ENCODE measurements around the gene YWHAB. TPM values are rescaled to one million over a fixed set of nuclear protein-coding genes. Genes with fewer than 3 reads are reported as not detected.

The YWHAB gene
- total RNA-seq, 2 donors from 2014 or later, result 183 to 193 TPM

- Mint-ChIP-seq H3K4me1 (no peaks in the 10 kb centered on the region), H3K27ac (no peak overlapping the region), H3K36me3 (ENCODE audit: low read depth) (no peaks in the 10 kb centered on the region), H3K4me3 (no peak overlapping the region), H3K9me3 (peaks cover 3% of the 10 kb centered on the region), H3K27me3 (ENCODE audit: insufficient read depth) (peaks cover 2% of the 10 kb centered on the region)
- Histone ChIP-seq H3K4me3 (ENCODE audit: low read length) (no peak overlapping the region), H3K4me1 (ENCODE audit: control insufficient read depth, insufficient read depth, low read length) (no peaks in the 10 kb centered on the region), H3K9ac (ENCODE audit: extremely low read depth, low read length, poor library complexity, severe bottlenecking) (no peak overlapping the region), H3K27me3 (ENCODE audit: control insufficient read depth, insufficient read depth, low read length, poor library complexity, severe bottlenecking) (no peaks in the 10 kb centered on the region), H3K27ac (ENCODE audit: low read depth, low read length) (no peak overlapping the region), H3K36me3 (ENCODE audit: control insufficient read depth, insufficient read depth, low read length) (no peaks in the 10 kb centered on the region), H3K9me3 (ENCODE audit: control insufficient read depth, low read length) (no peaks in the 10 kb centered on the region)
- TF ChIP-seq CTCF (conservative IDR thresholded peaks at IDR 0.05), result no peak
- DNase-seq, result no peak
- WGBS, 2 experiments (ENCODE audit: insufficient coverage in 1 of 2, insufficient read length in 1 of 2), result 93% methylated on average over 1 of the region's 1 CpG; no CpG with 5 or more reads in 1 of the 2 experiments
These were observed 47.0 kb upstream of the YWHAB start for GRCh38 chr20:44838521-44838920.

- no peak overlapping the region for H3K27ac Mint-ChIP-seq
- H3K4me1 ChIP-seq (ENCODE audit: control insufficient read depth, insufficient read depth, low read length), result no peaks in the 10 kb centered on the region
- peaks cover 3% of the 10 kb centered on the region for H3K9me3 Mint-ChIP-seq
- no peak overlapping the region for H3K9ac ChIP-seq (ENCODE audit: extremely low read depth, low read length, poor library complexity, severe bottlenecking)
- no peak overlapping the region for H3K27ac ChIP-seq (ENCODE audit: low read depth, low read length)
- WGBS, 2 experiments (ENCODE audit: insufficient coverage in 1 of 2, insufficient read length in 1 of 2), result 93 to 100% methylated on average over 3 to 5 of the region's 5 CpGs
- no peaks in the 10 kb centered on the region for H3K9me3 ChIP-seq (ENCODE audit: control insufficient read depth, low read length)
- H3K4me3 ChIP-seq (ENCODE audit: low read length), result no peak overlapping the region
- no peak overlapping the region for H3K4me3 Mint-ChIP-seq
- no peaks in the 10 kb centered on the region for H3K4me1 Mint-ChIP-seq
- H3K27me3 ChIP-seq (ENCODE audit: control insufficient read depth, insufficient read depth, low read length, poor library complexity, severe bottlenecking), result no peaks in the 10 kb centered on the region
- TF ChIP-seq CTCF (conservative IDR thresholded peaks at IDR 0.05), result no peak
- DNase-seq, result no peak
- H3K36me3 Mint-ChIP-seq (ENCODE audit: low read depth), result no peaks in the 10 kb centered on the region
- H3K27me3 Mint-ChIP-seq (ENCODE audit: insufficient read depth), result peaks cover 2% of the 10 kb centered on the region
- no peaks in the 10 kb centered on the region for H3K36me3 ChIP-seq (ENCODE audit: control insufficient read depth, insufficient read depth, low read length)
These were observed 46.0 kb upstream of the YWHAB start for GRCh38 chr20:44839481-44839880.

- H3K9me3 ChIP-seq (ENCODE audit: control insufficient read depth, low read length), result no peaks in the 10 kb centered on the region
- no peaks in the 10 kb centered on the region for H3K4me1 ChIP-seq (ENCODE audit: control insufficient read depth, insufficient read depth, low read length)
- no peak overlapping the region for H3K4me3 ChIP-seq (ENCODE audit: low read length)
- peaks cover 4% of the 10 kb centered on the region for H3K9me3 Mint-ChIP-seq
- no peak for DNase-seq
- no peak overlapping the region for H3K9ac ChIP-seq (ENCODE audit: extremely low read depth, low read length, poor library complexity, severe bottlenecking)
- H3K27me3 ChIP-seq (ENCODE audit: control insufficient read depth, insufficient read depth, low read length, poor library complexity, severe bottlenecking), result no peaks in the 10 kb centered on the region
- H3K36me3 Mint-ChIP-seq (ENCODE audit: low read depth), result no peaks in the 10 kb centered on the region
- H3K27ac ChIP-seq (ENCODE audit: low read depth, low read length), result no peak overlapping the region
- peaks cover 2% of the 10 kb centered on the region for H3K27me3 Mint-ChIP-seq (ENCODE audit: insufficient read depth)
- H3K4me3 Mint-ChIP-seq, result no peak overlapping the region
- no peak overlapping the region for H3K27ac Mint-ChIP-seq
- no peaks in the 10 kb centered on the region for H3K4me1 Mint-ChIP-seq
- TF ChIP-seq CTCF (conservative IDR thresholded peaks at IDR 0.05), result no peak
- H3K36me3 ChIP-seq (ENCODE audit: control insufficient read depth, insufficient read depth, low read length), result no peaks in the 10 kb centered on the region
- 90 to 92% methylated on average over 5 of the region's 5 CpGs for WGBS, 2 experiments (ENCODE audit: insufficient coverage in 1 of 2, insufficient read length in 1 of 2)
These were observed 44.7 kb upstream of the YWHAB start for GRCh38 chr20:44840826-44841225.

All from endodermal cell (in vitro differentiated cells).